Duodenal mucosa (tissue), 2 donors: ENCODE data around the gene PLCB2.

Experiments
- H3K27ac ChIP-seq: one replicate; pipeline ENCODE4 v1.7.0; 2013; ENCODE audit warnings: low read depth, low read length
- H3K27me3 ChIP-seq, 2 donors: one replicate each; pipeline ENCODE4 v1.7.0; 2013; ENCODE audit warnings: low read length in 2 of 2, control low read depth in 1 of 2; ENCODE audit not compliant: insufficient read depth in 2 of 2, control insufficient read depth in 1 of 2
- H3K36me3 ChIP-seq, 2 donors: one replicate each; pipeline ENCODE4 v1.7.0; 2013; ENCODE audit warnings: low read length in 2 of 2, control low read depth in 1 of 2; ENCODE audit not compliant: insufficient read depth in 2 of 2, control insufficient read depth in 1 of 2
- H3K4me1 ChIP-seq, 2 donors: one replicate each; pipeline ENCODE4 v1.7.0; 2013; ENCODE audit warnings: low read length in 2 of 2, control low read depth in 1 of 2; ENCODE audit not compliant: insufficient read depth in 2 of 2, control insufficient read depth in 1 of 2
- H3K4me3 ChIP-seq, 2 donors: one replicate each; pipeline ENCODE4 v1.7.0; 2013; ENCODE audit warnings: low read length in 2 of 2, low read depth in 1 of 2
- H3K9ac ChIP-seq, 2 donors: one replicate each; pipeline ENCODE4 v1.7.0; 2013; ENCODE audit warnings: low read length in 2 of 2, low read depth in 1 of 2
- H3K9me3 ChIP-seq, 2 donors: one replicate each; pipeline ENCODE4 v1.7.0; 2013; ENCODE audit warnings: low read length in 2 of 2, control low read depth in 1 of 2; ENCODE audit not compliant: control insufficient read depth in 1 of 2

Gene PLCB2

GRCh38 chr15:40325188-40325587, 17.5 kb upstream of the PLCB2 start:
- Histone ChIP-seq H3K4me1 (peaks cover 17 to 18% of the 10 kb centered on the region in 2 donors), H3K27me3 (no peaks in the 10 kb centered on the region), H3K9ac (peak overlapping the region in 1 of 2 donors; percentile 37), H3K9me3 (no peaks in the 10 kb centered on the region), H3K4me3 (peak overlapping the region; percentile 38 to 55), H3K27ac (no peak overlapping the region), H3K36me3 (no peaks in the 10 kb centered on the region)

- Histone ChIP-seq H3K9ac (peak overlapping the region; percentile 37 to 48), H3K27ac (no peak overlapping the region)
Observed at GRCh38 chr15:40323953-40324937, 16.5 kb upstream of the PLCB2 start.

GRCh38 chr15:40323239-40323952, 15.7 kb upstream of the PLCB2 start, which contains the start of gene INAFM2:
INAFM2 (plus strand) TSS chr15:40323692; CDS start chr15:40324056, 364 bp downstream.
- Histone ChIP-seq H3K4me1 (peaks cover 14 to 16% of the 10 kb centered on the region in 2 donors), H3K9me3 (no peaks in the 10 kb centered on the region), H3K4me3 (peak within 1 kb of the TSS; percentile 55 to 72), H3K27ac (no peak within 1 kb of the TSS), H3K9ac (peak within 1 kb of the TSS; percentile 37 to 48), H3K27me3 (no peaks in the 10 kb centered on the region), H3K36me3 (no peaks in the 10 kb centered on the region)

More at GRCh38 chr15:40323953-40324937, 16.5 kb upstream of the PLCB2 start:
- Histone ChIP-seq H3K4me1 (peaks cover 14 to 16% of the 10 kb centered on the region in 2 donors), H3K4me3 (peak overlapping the region; percentile 55 to 72), H3K36me3 (no peaks in the 10 kb centered on the region), H3K27me3 (no peaks in the 10 kb centered on the region), H3K9me3 (no peaks in the 10 kb centered on the region)

GRCh38 chr15:40322531-40323238, 14.9 kb upstream of the PLCB2 start:
- Histone ChIP-seq H3K27me3 (no peaks in the 10 kb centered on the region), H3K36me3 (no peaks in the 10 kb centered on the region), H3K4me3 (peak overlapping the region; percentile 54 to 58), H3K27ac (no peak overlapping the region), H3K4me1 (peaks cover 14 to 16% of the 10 kb centered on the region in 2 donors), H3K9ac (no peak overlapping the region), H3K9me3 (no peaks in the 10 kb centered on the region)

- Histone ChIP-seq H3K27me3 (peaks cover 0 to 4% of the 10 kb centered on the region in 2 donors), H3K9ac (no peak overlapping the region), H3K4me1 (peaks cover 9 to 14% of the 10 kb centered on the region in 2 donors), H3K4me3 (no peak overlapping the region), H3K36me3 (no peaks in the 10 kb centered on the region), H3K27ac (no peak overlapping the region), H3K9me3 (no peaks in the 10 kb centered on the region)
Observed at GRCh38 chr15:40320931-40321371, 13.2 kb upstream of the PLCB2 start.

- no peak overlapping the region for H3K27ac ChIP-seq
Observed at GRCh38 chr15:40320409-40320808, 12.7 kb upstream of the PLCB2 start.

GRCh38 chr15:40317580-40317979, 9.8 kb upstream of the PLCB2 start:
- no peaks in the 10 kb centered on the region for H3K9me3 ChIP-seq
- H3K27ac ChIP-seq: no peak overlapping the region
- peaks cover under 1 to 2% of the 10 kb centered on the region in 2 donors for H3K4me1 ChIP-seq
- H3K4me3 ChIP-seq: no peak overlapping the region
- no peaks in the 10 kb centered on the region for H3K36me3 ChIP-seq
- H3K9ac ChIP-seq: no peak overlapping the region
- peaks cover 6 to 10% of the 10 kb centered on the region in 2 donors for H3K27me3 ChIP-seq

More at GRCh38 chr15:40320409-40320808, 12.7 kb upstream of the PLCB2 start:
- H3K9ac ChIP-seq: no peak overlapping the region
- peaks cover 9 to 14% of the 10 kb centered on the region in 2 donors for H3K4me1 ChIP-seq
- H3K27me3 ChIP-seq: peaks cover 3 to 6% of the 10 kb centered on the region in 2 donors
- no peak overlapping the region for H3K4me3 ChIP-seq
- H3K9me3 ChIP-seq: no peaks in the 10 kb centered on the region
- H3K36me3 ChIP-seq: no peaks in the 10 kb centered on the region

- H3K27me3 ChIP-seq: peaks cover 6 to 10% of the 10 kb centered on the region in 2 donors
- no peaks in the 10 kb centered on the region for H3K9me3 ChIP-seq
- H3K4me3 ChIP-seq: no peak overlapping the region
- H3K4me1 ChIP-seq: no peaks in the 10 kb centered on the region
- no peaks in the 10 kb centered on the region for H3K36me3 ChIP-seq
- H3K27ac ChIP-seq: no peak overlapping the region
- H3K9ac ChIP-seq: no peak overlapping the region
Observed at GRCh38 chr15:40316931-40317330, 9.2 kb upstream of the PLCB2 start.

- H3K27ac ChIP-seq: no peak overlapping the region
- H3K36me3 ChIP-seq: no peaks in the 10 kb centered on the region
- H3K9me3 ChIP-seq: no peaks in the 10 kb centered on the region
- no peak overlapping the region for H3K9ac ChIP-seq
- H3K4me1 ChIP-seq: no peaks in the 10 kb centered on the region
- no peak overlapping the region for H3K4me3 ChIP-seq
- peaks cover 6 to 14% of the 10 kb centered on the region in 2 donors for H3K27me3 ChIP-seq
Observed at GRCh38 chr15:40314723-40315276, 7.1 kb upstream of the PLCB2 start.
